ENCODE data around the gene RBAK.
"Not testable (repeated sequence)": the region's sequence is repeated elsewhere in the genome, so short reads cannot be mapped to it uniquely, and the experiment has no call there.

Gene RBAK

GRCh38 chr7:5045558-5046396 is at the start of gene RBAK:
RBAK (plus strand) TSS chr7:5045860; CDS start chr7:5048077, 2,217 bp downstream.
- peak; percentile 85 for DNase-seq

GRCh38 chr7:4996696-4997222 is 48.9 kb upstream of the RBAK start:
- DNase-seq, result no peak

GRCh38 chr7:4998244-4998643 is 47.4 kb upstream of the RBAK start:
- no peak for DNase-seq

GRCh38 chr7:4998910-4999309 is 46.8 kb upstream of the RBAK start:
- DNase-seq, result no peak

GRCh38 chr7:4999369-4999950 is 46.2 kb upstream of the RBAK start:
- no peak for DNase-seq

- no peak for DNase-seq
Observed at GRCh38 chr7:5001003-5001402, 44.7 kb upstream of the RBAK start.

- DNase-seq, result no peak
Observed at GRCh38 chr7:5001911-5002310, 43.7 kb upstream of the RBAK start.

GRCh38 chr7:5005066-5005465 is 40.6 kb upstream of the RBAK start:
- DNase-seq, result no peak

GRCh38 chr7:5012985-5013384 is 32.7 kb upstream of the RBAK start:
- DNase-seq, result no peak

- not testable (repeated sequence) for DNase-seq
Observed at GRCh38 chr7:5015936-5016335, 29.7 kb upstream of the RBAK start.

- DNase-seq, result not testable (repeated sequence)
Observed at GRCh38 chr7:5017626-5018025, 28.0 kb upstream of the RBAK start.

- DNase-seq, result no peak
Observed at GRCh38 chr7:5020098-5020497, 25.6 kb upstream of the RBAK start.

- not testable (repeated sequence) for DNase-seq
Observed at GRCh38 chr7:5020976-5021550, 24.6 kb upstream of the RBAK start.

GRCh38 chr7:5023626-5024025 is 22.0 kb upstream of the RBAK start:
- not testable (repeated sequence) for DNase-seq

GRCh38 chr7:5027796-5028410 is 17.8 kb upstream of the RBAK start:
- not testable (repeated sequence) for DNase-seq

GRCh38 chr7:5033186-5033585 is 12.5 kb upstream of the RBAK start:
- not testable (repeated sequence) for DNase-seq

- DNase-seq, result no peak
Observed at GRCh38 chr7:5035276-5035675, 10.4 kb upstream of the RBAK start.

GRCh38 chr7:5036446-5036845 is 9.2 kb upstream of the RBAK start:
- DNase-seq, result no peak

GRCh38 chr7:5041047-5041446 is 4.6 kb upstream of the RBAK start:
- no peak for DNase-seq

- no peak for DNase-seq
Observed at GRCh38 chr7:5043661-5044060, 2.0 kb upstream of the RBAK start.

- not testable (repeated sequence) for DNase-seq
Observed at GRCh38 chr7:5046397-5046732, 705 bp downstream of the RBAK start.

GRCh38 chr7:5047127-5047526 is 1.5 kb downstream of the RBAK start:
- DNase-seq, result not testable (repeated sequence)

- DNase-seq, result no peak
Observed at GRCh38 chr7:5050676-5051075, 5.0 kb downstream of the RBAK start.

GRCh38 chr7:5051731-5052130 is 6.1 kb downstream of the RBAK start:
- DNase-seq, result not testable (repeated sequence)

All from activated gamma-delta T cell treated with Interleukin-2 at 50 U/mL for 16 hours (primary cell).